Stimulated activated CD4-positive, alpha-beta T cell treated with anti-CD3 and anti-CD28 coated beads, Interleukin-4, amount 100 ng/mL, for 24 hours (primary cell): ENCODE results near the gene PPP1R12C.

Experiments
- DNase-seq: peaks from one replicate; pipeline ENCODE4 v3.0.0-alpha.2; 2020

PPP1R12C gene

DNA sequence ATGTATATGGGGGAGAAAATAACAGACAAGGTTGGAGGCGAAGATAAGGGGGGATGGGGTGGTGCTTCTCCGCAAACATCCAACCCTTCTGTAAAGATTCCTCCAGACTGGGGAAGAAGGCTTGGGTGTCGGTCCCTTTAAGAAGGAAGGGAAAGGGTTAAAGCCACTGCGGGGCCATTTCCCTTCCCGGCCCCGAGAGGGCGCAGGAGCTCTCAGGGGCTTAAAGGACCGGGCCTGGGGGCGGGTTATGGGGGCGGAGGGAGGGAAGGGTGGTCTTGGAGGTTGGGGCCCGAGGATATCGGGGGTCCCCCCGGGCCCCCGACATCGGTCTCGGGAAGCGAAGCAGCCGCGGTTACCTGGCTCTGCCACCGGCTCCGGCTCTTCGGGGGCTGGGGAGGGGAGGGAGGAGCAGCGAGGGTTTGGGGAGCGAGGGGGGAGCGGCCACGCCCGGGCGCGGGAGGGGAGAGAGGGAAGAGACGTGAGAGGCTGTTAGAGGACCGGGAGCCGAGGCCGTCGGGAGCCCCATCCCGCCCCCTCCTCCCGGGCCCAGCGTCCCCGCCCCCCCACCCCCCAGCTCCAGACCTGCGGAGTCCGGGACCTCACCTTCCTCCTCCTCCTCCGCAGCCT lies 28.8 kb upstream of the PPP1R12C start:
- no peak for DNase-seq

DNA sequence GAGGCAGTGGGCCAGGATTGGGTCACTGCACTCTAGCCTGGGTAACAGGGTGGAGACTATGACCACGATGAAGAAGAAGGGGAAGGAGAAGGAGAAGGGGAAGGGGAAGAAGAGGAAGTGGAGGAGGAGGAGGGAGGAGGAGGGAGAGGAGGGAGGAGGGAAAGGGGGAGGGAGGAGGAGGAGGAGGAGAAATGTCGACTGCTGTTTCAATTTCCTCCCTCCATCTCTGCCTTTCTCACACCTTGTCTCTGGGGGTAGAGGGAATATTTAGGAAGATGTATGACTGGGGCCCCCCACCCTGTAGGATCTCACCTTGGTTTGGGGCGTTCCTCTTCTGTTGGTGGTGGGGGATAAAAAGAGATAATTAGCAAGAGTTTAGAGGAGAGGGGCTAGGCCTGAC lies 27.8 kb upstream of the PPP1R12C start:
- no peak for DNase-seq

DNA sequence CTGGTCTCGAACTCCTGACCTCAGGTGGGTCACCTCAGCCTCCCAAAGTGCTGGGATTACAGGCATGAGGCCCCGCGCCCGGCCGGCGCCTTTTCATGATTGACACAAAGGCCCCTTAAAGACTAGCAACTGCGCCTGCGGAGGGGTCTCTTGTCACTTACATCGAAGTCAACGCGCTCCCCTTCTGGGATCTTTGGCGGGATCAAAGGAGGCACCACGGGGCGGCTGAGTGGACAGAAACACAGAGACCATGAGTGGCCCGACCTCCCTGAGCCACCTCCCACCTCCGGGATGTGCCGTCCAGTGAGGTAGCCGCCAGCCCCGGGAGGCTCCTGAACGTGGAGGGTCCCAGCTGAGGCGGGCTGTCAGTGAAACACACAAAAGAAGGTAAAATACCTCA lies 24.3 kb upstream of the PPP1R12C start:
- DNase-seq, result no peak

DNA sequence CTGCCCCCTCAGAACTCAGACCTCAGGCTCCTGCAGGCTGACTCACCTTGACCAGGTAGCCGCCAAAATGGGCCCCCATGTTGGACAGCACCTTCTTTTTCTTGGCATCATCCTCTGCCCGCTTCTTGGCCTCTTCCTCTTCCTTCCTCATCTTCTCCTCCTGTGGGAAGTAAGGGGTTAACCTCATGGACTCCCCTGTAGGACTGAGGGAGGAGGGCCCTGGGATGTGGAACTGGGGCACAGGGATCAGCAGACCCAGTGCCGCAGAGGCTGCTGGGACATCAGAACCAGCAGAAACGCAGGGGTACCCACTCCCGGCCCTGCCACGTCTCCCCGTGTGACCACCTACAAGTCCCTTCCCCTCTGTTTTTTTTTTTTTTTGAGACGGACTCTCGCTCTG lies 20.5 kb upstream of the PPP1R12C start:
- DNase-seq, result no peak

DNA sequence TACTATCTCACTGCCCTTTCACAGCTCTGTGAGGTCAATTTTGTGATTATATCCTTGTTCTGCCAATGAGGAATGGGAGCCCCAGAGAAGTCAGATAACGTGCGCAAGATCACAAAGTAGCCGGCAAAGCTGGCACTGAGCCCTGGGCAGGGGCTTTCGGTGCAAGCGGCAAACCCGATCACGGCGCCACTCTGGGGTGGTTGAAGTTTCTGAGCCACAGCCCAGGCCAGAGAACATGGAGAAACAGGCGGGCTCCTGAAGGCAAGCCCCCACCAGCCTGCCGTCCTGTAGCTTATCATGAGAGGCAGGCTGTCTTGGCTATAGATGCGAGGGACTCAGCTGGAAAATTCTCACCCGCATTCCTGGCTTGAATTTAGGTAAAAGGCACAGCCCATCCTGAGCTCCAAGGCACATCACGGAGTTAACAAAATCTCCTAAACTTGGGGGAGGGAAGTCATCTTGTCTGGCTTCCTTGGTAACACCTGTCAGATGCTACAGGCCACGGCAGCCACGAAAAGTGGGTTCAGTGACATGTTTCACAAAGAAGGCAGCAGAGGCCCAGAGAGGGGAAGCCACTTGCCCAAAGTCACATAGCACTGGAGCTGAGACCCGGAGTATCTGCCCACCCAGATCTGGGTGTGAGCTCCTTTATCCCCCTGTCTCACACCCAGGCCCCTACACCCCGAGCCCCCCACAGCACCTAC lies 19.1 kb upstream of the PPP1R12C start:
- DNase-seq, result no peak

DNA sequence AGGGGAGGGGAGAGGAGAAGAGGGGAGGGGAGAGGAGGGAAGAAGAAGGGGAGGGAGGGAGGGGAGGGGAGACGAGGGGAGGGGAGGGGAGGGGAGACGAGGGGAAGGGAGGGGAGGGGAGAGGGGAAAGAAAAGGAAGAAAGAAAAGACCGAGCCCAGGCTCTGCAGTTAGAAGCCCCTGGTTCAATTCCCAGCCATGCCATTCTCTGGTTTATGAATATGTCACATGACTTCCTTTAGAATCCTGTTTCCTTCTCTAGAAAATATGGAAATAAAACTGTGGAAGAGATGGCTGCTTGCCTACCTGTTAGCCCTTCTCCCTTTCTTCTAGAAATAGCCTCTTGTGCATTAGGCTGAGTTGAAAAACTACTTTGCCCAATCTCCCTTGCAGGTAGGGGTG lies 17.3 kb upstream of the PPP1R12C start:
- DNase-seq, result no peak

DNA sequence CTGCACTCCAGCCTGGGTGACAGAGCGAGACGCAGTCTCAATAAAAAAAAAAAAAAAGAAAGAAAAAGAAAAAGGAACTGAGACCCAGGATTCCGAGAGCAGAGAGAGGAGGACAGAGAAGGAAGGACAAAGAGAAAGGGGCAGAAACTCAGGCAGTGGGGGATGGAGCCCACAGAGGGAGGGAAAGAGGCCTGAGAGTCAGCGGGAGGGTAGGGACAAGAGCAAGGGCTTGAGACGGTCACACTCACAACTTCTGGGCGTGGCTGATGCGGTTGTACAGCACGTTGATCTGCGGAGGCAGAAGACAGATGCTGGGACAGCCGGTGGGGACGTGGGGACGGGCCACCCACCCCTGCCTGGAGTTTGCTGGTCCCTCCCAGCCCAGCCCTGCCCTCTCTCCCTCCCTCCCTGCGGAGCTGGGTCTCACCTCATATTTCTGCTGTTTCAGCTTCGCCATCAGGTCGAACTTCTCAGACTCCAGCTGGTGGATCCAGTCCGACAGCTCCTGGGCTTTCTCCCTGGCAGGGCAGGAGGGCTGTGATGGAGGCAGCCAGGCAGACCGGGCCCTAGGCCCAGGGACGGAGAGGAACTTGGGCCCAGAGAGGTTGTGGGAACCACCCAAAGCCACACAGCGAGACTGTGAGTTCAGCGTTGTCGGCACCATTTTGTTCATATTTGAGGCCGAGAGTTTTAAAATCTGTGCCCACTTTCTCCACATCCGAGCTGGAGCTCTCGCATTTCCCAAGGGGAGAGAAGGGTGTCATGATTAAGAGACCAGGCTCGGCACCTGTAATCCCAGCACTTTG lies 16.4 kb upstream of the PPP1R12C start:
- DNase-seq, result no peak

DNA sequence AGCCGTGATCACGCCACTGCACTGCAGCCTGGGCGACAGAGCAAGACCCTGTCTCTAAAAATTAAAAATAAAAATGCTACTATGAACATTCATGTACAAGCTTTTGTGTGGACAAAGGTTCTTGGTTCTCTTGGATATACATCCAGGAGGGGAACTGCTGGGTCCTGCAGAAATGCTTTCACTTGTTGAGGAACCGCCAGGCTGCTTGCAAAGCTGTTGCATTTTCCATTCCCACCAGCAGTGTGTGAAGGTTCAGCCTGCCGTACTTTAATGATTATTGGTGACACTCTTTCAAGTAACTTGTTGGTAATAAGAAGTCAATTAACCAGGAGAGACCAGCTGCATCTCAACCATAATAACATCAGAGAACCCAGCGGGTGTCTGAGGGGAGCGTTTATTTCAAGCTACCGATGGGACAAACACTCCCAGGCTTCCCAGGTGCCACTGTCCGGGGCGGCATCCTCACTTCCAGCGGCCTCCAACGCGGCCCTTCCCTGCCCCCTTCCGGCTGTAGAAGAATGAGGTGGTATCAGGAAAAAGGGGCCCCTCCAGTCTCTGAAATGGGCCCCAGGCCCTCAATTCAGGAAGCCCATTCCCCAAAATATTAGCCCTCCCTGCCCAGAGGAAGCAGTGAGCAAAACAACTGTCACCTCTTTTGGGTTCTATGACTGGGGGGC lies 15.2 kb upstream of the PPP1R12C start:
- no peak for DNase-seq

DNA sequence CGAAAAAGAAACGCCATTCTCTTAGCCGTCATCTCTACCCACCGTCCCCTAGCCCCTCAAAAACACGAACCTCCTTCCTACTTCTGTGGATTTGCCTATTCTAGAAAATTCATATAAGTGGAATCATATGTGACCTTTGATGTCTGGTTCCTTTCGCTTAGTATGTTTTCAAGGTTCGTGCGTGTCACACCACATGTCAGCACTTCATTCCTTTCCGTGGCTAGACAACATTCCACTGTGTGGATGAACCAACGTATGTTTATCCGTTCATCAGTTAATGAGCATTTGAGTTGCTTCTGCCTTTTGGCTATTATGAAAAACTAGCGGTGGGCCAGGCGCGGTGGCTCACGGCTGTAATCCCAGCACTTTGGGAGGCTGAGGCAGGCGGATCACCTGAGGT lies 14.0 kb upstream of the PPP1R12C start:
- DNase-seq, result no peak

DNA sequence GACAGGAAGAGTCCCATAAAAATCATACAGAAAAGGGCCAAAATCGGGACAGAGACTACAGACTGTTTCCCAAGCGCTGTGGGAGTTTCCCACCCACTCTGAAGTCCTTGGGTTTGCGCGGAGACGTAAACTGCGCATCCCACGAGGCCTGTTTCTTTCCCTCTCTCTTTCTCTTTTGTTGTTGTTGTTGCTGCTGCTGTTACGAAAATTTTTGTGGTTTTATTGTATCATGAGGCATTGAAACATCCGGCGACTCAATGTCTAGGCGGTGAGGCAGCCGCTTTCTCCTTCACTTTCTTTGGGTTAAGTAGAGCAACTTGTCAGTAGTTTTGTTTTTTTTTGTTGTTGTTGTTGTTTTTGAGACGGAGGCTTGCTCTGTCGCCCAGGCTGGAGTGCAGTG lies 1.6 kb upstream of the PPP1R12C start:
- no peak for DNase-seq

DNA sequence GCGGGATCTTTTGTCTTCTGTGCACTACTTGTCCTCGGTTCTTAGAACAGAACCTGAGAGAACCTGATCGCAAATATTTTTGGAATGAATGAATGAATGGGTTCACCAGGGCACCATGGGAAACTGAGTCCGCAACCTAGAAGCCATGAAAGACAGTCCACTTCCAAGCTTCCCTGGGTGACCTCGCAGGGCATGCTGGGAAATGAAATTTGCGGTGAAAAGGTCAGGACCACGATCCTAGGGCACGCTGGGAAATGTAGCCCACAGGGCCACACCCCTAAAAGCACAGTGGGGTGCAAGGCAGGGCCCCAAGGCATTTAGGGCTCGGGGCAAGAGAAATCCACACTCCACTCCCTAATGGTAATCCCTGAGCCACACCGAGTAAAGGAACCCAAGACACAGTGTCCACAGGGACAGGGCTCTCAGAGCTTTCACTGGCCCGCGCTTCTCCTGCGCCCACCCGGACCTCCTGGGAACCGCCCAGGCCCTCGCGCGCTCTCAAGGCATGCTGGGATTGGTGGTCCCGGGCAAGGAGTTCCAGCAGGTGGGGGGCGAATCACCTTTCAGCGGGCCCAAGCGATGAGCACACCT lies 1.1 kb upstream of the PPP1R12C start:
- peak; percentile 23 for DNase-seq

DNA sequence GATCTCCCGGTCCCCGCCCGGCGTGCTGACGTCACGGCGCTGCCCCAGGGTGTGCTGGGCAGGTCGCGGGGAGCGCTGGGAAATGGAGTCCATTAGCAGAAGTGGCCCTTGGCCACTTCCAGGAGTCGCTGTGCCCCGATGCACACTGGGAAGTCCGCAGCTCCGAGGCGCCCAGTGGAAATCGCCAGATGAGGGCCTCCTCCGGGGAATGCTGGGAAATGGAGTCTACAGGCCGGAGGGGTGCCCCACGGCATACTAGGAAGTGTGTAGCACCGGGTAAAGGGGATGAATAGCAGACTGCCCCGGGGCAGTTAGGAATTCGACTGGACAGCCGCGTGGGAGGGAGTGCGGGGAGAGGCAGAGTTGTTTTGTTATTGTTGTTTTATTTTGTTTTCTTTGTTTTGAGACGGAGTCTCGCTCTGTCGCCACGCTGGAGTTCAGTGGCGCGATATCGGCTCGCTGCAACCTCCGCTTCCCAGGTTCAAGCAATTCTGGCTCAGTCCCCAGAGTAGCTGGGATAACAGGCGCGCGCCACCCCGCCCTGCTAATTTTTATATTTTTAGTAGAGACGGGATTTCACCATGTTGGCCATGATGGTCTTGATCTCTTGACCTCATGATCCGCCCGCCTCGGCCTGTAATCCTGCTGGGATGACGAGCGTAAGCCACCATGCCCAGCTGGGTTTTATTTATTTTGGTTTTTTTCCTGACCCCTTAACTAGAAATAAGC lies 390 bp upstream of the PPP1R12C start:
- DNase-seq, result peak; percentile 97

DNA sequence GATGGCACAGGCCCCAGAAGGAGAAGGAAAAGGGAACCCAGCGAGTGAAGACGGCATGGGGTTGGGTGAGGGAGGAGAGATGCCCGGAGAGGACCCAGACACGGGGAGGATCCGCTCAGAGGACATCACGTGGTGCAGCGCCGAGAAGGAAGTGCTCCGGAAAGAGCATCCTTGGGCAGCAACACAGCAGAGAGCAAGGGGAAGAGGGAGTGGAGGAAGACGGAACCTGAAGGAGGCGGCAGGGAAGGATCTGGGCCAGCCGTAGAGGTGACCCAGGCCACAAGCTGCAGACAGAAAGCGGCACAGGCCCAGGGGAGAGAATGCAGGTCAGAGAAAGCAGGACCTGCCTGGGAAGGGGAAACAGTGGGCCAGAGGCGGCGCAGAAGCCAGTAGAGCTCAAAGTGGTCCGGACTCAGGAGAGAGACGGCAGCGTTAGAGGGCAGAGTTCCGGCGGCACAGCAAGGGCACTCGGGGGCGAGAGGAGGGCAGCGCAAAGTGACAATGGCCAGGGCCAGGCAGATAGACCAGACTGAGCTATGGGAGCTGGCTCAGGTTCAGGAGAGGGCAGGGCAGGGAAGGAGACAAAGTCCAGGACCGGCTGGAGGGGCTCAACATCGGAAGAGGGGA lies 1.1 kb downstream of the PPP1R12C start:
- peak; percentile 65 for DNase-seq

DNA sequence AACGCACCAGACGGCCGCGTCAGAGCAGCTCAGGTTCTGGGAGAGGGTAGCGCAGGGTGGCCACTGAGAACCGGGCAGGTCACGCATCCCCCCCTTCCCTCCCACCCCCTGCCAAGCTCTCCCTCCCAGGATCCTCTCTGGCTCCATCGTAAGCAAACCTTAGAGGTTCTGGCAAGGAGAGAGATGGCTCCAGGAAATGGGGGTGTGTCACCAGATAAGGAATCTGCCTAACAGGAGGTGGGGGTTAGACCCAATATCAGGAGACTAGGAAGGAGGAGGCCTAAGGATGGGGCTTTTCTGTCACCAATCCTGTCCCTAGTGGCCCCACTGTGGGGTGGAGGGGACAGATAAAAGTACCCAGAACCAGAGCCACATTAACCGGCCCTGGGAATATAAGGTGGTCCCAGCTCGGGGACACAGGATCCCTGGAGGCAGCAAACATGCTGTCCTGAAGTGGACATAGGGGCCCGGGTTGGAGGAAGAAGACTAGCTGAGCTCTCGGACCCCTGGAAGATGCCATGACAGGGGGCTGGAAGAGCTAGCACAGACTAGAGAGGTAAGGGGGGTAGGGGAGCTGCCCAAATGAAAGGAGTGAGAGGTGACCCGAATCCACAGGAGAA lies 1.9 kb downstream of the PPP1R12C start:
- DNase-seq, result no peak

DNA sequence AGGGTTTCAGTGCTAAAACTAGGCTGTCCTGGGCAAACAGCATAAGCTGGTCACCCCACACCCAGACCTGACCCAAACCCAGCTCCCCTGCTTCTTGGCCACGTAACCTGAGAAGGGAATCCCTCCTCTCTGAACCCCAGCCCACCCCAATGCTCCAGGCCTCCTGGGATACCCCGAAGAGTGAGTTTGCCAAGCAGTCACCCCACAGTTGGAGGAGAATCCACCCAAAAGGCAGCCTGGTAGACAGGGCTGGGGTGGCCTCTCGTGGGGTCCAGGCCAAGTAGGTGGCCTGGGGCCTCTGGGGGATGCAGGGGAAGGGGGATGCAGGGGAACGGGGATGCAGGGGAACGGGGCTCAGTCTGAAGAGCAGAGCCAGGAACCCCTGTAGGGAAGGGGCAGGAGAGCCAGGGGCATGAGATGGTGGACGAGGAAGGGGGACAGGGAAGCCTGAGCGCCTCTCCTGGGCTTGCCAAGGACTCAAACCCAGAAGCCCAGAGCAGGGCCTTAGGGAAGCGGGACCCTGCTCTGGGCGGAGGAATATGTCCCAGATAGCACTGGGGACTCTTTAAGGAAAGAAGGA lies 2.8 kb downstream of the PPP1R12C start:
- DNase-seq, result no peak

DNA sequence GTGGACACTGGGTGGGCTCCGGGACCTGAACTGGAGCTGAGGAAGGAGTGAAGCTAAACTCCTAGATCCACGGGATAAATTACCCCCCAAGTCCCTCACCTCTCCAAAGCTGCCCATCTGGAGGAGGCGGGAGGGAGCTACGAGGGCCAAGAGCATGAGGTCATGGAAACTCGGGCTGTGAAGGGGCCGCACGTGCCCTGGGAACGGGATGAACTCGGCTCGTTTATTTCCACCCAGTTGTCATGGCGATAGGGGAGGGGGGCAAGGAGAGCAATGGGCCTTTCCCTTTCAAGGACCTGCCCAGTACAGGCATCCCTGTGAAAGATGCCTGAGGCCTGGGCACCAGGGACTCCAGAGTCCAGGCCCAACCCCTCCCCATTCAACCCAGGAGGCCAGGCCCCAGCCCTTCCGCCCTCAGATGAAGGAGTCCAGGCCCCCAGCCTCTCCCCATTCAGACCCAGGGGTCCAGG lies 3.8 kb downstream of the PPP1R12C start:
- no peak for DNase-seq

DNA sequence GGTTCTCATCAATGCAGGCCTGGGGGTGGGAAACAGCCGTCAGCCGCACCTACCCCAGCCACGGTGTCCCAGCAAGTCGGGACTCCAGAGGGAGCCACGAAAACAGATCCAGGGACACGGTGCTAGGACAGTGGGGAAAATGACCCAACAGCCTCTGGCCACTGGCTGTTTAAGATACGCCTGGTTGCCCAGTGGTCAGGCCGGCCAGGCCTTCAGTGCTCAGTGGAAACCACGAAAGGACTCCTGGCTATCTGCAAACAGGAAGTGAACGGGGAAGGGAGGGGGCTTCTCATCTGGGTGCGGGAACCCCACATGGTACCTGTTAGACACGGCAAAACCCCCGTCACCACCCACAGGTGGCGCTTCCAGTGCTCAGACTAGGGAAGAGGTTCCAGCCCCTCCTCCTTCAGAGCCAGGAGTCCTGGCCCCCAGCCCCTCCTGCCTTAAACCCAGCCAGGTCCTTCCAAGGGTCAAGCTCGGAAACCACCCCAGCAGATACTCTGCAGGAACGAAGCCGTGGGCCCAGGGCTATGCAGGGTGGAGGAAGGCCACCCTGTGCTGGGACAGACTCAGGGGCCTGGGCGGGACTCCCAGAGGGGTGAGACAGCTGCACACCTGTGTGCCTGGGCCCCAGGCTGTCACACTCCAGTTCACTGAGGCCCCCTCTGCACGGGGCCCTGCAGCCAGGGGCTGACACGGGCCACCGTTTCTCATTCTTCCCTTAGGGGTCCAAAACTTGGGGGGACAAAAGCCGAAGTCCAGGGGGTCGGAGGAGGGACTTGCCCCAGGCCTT lies 4.5 kb downstream of the PPP1R12C start:
- no peak for DNase-seq

DNA sequence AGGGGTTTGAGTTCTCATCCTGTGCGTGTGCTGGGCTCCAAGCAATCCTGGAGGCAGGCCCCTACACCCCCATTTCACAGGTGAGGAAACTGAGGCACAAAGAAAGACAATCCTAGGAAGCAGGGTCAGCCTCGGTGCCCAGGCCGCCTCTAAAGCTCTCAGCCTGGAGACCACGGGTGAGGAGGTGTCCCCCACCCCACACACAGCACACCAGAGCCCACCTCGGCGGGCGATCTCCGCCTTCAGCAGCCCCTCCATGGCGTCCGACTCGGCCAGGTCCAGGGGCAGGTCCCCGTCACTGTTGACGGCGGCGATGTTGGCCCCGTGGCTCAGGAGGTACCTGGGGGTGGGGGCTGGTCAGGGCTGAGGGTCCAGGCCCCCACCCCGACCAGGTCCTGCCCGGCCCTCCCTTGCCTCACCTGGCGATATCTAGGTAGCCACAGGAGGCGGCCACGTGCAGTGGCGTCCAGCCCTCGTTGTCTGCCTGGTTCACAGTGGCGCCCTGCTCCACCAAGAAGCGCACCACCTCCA lies 5.1 kb downstream of the PPP1R12C start:
- DNase-seq, result no peak

DNA sequence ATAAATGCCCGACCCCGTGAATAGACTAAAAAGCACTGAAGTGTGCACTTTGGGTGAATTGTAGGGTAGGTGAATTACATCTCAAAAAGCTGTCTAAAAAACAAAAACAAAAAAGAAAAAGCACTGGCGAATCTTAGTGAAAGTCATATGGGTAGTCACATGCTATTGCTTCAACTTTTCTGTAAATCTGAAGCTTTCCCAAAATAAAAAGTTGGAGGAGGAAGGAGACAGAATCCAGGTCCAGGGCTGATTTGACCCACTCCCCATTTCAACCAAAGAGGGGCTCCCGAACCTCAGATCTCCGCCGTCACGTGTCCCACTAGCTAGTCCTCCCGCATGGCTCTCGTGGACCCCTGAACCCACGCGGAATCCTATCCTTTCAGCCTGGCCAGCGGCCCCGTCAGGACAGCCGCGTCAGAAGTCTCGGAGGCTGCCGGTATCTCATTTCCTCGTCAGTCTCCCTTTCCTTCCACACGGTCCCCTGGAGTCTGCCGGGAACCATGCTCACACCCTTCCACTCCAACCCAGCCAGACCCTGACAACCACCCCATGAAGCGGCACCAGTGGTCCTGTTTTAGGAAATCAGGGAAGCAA lies 6.1 kb downstream of the PPP1R12C start:
- DNase-seq, result no peak
